NCI-H1105 (cell line): Measurements from ENCODE around the gene HOXB5.

Source experiments
- DNase-seq: peaks from one replicate; lab custom pipeline; 2025; lab: John Stamatoyannopoulos, UW

HOXB5 gene

DNA sequence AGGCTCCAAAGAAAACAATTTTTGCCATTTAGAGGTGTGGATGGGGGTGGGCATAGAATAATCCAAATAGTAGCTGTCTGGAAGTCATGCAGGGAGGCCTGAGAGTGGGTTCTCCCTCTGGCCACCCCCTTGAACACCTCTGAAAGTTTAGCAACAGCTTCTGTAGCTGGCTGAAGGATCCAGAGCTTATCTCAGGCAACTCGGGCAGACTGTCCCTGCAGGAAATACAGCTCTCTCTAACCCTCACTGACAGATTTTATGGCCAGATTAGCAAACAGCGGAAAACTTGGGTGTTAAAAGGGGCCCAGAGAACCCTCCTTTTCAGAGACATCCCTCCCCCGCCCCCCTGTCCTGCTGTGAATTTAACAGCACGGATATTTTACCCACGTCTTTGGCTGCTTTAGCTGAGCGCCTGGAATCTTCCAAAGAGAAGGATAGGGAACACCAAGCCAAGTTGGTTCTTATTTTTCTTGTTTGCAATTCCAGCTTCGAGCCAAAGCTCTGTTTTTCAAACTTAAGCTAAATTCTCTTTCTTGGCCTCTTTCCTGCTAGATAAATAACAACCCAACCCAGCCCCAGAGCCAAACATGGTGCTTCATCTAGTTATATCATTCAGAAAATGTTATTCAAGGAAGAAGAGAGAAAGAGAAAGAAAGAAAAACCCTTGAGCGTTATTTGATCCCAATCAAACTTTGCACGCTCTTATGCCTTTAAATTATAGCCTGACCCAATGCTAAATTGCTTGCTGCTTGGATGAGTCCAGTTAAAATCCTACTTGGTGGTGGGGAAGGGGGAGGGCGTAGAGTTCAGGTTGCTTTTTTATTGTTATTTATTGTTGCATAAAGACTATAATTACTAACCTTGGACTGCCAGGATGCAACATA is 46.4 kb downstream of the HOXB5 start:
- DNase-seq: peak; percentile 36

DNA sequence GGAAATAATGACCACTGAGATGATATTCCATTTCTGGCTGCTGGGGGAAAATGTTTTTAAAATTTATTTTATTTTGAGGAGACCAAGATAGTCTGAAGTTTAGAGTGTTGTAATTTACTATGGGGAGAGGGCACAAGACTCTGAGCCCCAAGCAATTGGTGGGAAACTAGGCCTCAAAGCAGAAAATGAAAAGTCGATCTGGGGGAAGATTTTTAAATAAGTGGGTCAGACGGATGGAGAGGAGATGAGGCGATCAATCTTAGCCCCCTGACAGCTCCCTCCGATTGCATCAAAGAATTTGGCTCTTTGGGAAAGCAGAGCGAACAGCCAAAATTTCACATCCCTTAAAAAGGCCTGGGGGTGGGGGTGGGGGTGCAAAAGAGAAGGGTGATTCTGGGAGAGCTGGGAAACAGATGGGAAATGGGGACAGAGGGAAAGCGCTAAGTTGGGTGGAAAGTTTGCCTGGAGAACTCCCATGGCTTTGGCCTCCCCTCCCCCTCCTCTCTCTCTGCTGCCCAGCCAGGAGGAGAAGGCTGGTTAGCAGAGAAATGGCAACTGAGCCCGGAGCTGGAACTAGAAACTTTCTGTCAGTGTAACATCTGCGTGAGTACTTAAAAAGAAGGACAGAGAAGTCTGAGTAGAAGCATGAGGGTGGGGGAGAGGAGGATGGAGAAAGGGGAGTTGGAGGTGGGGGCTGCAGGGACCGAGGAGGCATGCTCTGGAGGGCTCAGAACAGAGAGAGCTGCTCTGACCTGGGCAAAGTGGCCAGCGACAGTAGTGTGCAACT is 47.2 kb downstream of the HOXB5 start:
- DNase-seq: no peak

DNA sequence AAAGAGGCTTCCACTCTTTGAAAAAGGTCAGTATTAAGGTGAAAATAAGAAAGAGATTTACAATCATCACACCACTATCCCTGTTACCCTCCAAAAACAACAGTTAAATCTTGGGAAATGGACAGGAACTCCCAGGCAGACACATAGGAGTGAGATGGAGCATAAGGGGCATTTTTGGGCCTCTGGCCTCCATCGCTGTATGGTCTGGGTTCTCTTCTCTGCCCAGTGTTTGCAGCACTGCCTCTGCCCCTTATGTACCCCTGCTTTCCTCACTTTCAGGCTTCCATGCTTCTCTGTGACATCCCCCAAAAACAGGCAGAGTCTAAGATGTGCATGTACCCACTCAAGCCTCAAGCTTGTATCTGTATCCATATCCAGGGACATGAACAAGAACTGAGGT is 48.0 kb downstream of the HOXB5 start:
- no peak for DNase-seq

DNA sequence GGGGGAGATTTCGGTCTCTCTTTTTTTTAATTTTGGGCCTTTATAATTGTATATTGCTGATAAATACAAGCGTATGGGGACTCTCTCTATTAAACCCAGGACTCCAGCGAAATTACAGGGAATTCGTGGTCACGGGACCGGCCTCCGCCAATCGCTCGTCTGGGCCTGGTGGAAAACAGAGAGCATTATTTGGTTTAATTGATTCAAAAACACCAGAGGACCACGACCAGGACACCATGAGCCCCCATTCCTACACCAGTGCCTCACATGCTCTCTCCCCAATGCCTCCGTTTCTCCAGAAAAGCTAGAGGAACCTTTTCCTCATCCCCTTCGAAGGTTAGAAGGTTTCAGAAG is 48.6 kb downstream of the HOXB5 start, which contains the start of gene HOXB2:
TSS of gene HOXB2 (minus strand) at position 88 of the 354 bp plus-strand sequence. CDS start 198 bp downstream, outside the sequence.
- peak; percentile 62 for DNase-seq

DNA sequence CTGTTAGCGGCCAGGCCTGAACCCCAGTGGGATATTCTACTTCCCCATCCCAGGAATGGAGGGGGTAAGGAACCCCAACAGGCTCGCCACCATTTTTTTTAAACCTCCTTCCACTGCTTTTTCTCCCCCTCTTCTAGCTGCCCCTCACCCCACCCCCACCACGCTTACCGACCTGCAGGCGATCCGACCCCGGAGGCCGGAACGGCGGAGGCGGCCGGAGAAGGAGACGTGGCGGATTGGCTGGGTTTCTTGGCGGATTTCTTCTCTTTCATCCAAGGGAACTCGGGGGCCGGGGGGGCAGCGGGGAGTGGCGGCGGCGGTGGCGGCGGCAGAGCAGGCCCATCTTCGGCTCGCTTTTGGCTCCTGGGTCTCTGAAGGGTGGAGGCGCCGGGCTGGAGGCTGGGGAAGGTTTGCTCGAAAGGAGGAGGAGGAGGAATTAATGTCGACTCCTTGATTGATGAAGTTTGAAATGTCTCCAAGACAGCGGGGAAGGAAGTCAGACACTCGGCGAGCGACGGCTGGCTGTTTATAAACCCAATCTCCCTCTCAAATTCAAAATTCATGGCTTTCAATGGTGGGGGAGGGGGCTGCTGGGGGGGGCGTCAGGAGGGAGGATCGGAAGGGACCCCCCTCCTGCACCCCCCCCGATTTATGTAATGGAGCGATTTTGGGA is 49.1 kb downstream of the HOXB5 start:
- DNase-seq: no peak

DNA sequence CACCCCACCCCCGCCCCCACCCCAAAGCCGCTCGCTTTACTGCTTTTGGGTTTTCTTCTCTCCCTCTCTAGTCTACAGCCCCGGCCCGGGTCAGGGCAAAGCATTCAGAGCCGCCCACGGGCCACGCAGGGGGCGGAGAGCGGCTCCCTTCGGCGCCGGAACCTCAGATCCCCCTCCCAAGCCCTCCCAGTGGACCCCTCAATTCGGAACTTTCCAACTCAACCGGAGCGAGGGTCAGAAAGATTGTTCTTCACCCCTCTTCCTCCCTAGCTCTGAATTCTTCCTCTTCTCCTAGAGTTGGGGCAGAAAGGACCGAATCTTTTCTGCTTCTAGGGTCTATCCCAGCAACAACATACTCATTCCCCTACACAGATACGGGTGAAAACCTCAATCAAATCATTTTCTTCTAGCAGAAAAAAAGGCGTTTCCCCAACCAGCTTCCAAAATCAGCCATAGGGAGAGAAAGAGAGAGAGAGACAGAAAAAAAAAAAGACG is 49.7 kb downstream of the HOXB5 start:
- DNase-seq: no peak

DNA sequence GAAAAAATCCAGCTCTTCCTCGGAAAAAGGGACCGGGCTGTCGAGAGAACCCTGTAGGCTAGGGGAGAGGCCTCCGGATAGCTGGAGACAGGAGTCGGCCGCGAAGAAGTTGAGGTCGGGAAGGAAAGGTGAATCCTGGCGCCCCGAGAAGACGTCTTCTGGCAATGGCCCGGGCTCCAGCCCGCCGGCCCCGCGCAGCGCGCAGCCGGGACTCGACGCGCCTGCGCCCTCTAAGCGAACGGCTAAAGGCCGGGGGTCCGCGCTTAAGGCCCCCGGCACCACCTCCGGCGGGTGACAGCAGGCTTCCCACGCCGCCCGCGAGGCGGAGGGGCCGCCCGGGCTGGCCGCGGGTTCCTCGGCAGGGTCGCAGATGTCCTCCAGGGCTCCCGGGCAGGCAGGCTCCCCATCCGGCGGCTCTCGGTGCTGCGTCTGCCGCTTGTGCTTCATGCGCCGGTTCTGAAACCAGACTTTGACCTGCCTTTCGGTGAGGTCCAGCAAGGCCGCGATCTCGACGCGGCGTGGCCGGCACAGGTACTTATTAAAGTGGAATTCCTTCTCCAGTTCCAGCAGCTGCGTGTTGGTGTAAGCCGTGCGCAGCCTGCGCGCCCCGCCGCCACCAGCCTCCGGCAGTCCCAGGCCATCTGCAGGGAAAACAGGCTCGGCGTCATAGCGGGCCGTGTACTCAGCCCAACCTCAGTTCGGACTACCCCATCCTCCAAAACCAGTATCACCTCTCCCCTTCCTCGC is 50.3 kb downstream of the HOXB5 start:
- no peak for DNase-seq

DNA sequence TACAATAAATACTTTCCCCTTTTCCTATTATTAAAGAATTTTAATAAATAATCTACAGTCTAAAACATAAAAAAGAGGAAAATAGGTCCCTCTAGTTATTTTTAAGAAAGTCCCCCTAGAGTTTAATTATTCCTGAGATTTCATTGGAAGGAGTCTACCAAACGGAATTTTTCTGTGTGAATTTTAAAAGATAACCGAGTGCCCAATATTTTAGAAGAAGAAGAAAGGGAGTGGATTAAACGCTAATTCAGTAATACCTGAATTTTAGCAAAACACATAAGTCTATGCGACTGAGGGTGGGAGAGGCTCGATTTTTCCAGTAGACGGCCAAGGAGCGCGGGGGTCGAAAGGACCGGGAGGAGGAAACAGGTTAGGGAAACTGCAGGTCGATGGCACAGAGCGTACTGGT is 50.9 kb downstream of the HOXB5 start:
- DNase-seq: no peak

DNA sequence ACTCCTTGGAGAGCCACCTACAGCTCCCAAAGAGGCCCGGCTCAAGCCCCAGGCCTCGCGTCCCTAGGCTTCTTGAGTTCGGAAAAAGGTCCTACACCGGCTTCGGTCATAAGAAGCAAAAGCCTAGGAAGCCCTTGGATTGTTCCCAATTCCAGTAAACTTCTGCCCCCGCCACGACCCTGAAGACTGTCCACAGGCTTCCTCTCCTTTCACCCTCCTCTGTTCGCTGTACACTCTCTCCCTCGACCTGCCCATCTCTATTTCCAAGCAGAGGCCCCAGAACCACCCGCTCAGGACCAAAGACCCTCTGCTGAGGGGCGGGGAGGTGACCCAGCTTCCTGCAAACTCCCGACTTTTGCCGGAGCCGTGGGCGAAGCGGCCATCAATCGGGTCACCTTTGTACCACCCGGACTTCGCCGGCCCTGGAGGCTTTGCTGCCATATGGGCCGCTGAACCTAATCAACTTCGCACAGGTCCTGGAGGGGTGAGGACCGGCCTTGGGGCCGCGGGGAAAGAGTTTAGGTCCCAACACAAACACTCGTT is 51.4 kb downstream of the HOXB5 start:
- no peak for DNase-seq

DNA sequence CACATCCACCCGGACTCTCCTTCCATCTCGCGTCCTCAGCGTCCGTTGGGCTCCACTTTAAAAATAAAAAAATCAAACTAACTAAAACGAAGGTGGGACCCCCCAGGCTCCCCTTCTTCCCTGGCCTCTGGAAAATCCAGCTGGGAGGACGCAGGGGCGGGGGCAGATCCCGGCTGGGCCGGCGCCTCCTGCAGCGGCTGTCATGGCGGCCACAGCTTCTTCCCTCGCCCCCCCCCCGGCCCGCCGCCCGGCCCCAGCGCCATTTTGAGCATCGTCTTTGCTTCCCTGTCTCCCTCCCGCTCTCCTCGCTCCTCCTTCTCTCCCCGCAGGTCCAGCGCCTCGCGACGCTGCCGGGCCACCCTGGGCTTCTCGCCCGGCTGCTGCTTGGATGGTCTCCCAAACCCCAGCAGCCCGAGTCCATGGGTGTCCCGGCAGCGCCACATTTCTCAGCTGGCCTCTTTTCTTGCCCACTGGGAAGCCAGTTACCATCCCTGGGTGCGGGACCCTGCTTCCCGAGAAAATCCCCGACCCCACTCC is 51.9 kb downstream of the HOXB5 start:
- peak; percentile 30 for DNase-seq
